OCI-LY3 (cell line): ENCODE results near the gene NEB.

Source experiments
- EZH2phosphoT487 ChIP-seq: fragments of 200-600 bp; shearing (Covaris generic); IDR thresholded peaks from 2 replicates; pipeline ENCODE4 v1.6.1; 2018; ENCODE audit warnings: antibody characterized with exemption, mixed run types, low read depth
- TF ChIP-seq, protein P1 (sequence below): fragments of 200-600, 300-600 bp; sonication (generic); IDR thresholded peaks from 2 replicates; pipeline ENCODE4 v1.5.1; 2014; ENCODE audit warnings: antibody characterized with exemption, low read length, low read depth

GRCh38 chr2:151525821-151526373, 208.4 kb downstream of the NEB start:
- TF ChIP-seq, protein P1, sequence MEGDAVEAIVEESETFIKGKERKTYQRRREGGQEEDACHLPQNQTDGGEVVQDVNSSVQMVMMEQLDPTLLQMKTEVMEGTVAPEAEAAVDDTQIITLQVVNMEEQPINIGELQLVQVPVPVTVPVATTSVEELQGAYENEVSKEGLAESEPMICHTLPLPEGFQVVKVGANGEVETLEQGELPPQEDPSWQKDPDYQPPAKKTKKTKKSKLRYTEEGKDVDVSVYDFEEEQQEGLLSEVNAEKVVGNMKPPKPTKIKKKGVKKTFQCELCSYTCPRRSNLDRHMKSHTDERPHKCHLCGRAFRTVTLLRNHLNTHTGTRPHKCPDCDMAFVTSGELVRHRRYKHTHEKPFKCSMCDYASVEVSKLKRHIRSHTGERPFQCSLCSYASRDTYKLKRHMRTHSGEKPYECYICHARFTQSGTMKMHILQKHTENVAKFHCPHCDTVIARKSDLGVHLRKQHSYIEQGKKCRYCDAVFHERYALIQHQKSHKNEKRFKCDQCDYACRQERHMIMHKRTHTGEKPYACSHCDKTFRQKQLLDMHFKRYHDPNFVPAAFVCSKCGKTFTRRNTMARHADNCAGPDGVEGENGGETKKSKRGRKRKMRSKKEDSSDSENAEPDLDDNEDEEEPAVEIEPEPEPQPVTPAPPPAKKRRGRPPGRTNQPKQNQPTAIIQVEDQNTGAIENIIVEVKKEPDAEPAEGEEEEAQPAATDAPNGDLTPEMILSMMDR: no peak
- TF ChIP-seq EZH2phosphoT487: no peak
